HepG2 (cell line): Measurements from ENCODE around the gene DLX3. TPM values are rescaled to one million over a fixed set of nuclear protein-coding genes. Genes with fewer than 3 reads are reported as not detected.

ENCODE experiments used
- ATAC-seq: fragments of 200-7000 bp; cut with Tn5 transposase; 3 replicates; pipeline ENCODE4 v1.9.1; 2020; ENCODE audit warnings: mild to moderate bottlenecking, moderate library complexity
- BruUV-seq: library from RNA; stranded (reverse); fragments of 400-500 nt; replicated peaks from 2 replicates; lab custom pipeline; 2021; lab: Mats Ljungman, UMichigan
- CTCF ChIA-PET: fragments of 300-600 bp; formaldehyde crosslinking; extraction: SDS; loops from one replicate; lab custom pipeline; 2021; ENCODE audit warnings: low total read pairs, inconsistent platforms, low intra/inter-chr PET ratio; lab: Yijun Ruan, JAX
- POLR2A ChIA-PET: fragments of 350-600 bp; sonication (Branson Sonifier 250); formaldehyde crosslinking; loops from one replicate; lab custom pipeline; 2020; ENCODE audit warnings: antibody characterized with exemption, inconsistent platforms; lab: Yijun Ruan, JAX
- DNase-seq: peaks from one replicate; pipeline ENCODE4 v3.0.0-alpha.2; 2015; ENCODE audit warnings: low spot score
- FAIRE-seq: peaks from 3 replicates; lab custom pipeline; 2011; peaks lifted over from hg19 to GRCh38; lab: Jason Lieb, UNC
- H2AFZ ChIP-seq: one replicate; pipeline ENCODE4 v1.6.1; 2011; ENCODE audit warnings: low read length, inconsistent platforms
- H3K27ac ChIP-seq: fragments of 300-600 bp; 3 replicates; pipeline ENCODE4 v1.8.0; 2011; ENCODE audit warnings: mixed run types, mild to moderate bottlenecking, mixed read lengths, low read length, inconsistent platforms; ENCODE audit not compliant: insufficient read depth; ENCODE audit errors: extremely low read length
- H3K27me3 ChIP-seq, 2 experiments: fragments of 200-600 bp in 1 of 2; 2 replicates in 1 of 2; 3 replicates in 1 of 2; pipeline versions ENCODE4 v1.6.0 to v1.8.0; 2011; ENCODE audit warnings: low read length in 2 of 2, mild to moderate bottlenecking in 2 of 2, moderate library complexity in 2 of 2, inconsistent platforms in 1 of 2; ENCODE audit not compliant: insufficient read depth in 2 of 2, control insufficient read depth in 1 of 2
- H3K36me3 ChIP-seq, 2 experiments: fragments of 200-600 bp in 1 of 2; replicated peaks in 1 of 2; 2 replicates in 1 of 2; 3 replicates in 1 of 2; pipeline versions ENCODE4 v1.5.1 to v1.8.0; 2011; ENCODE audit warnings: low read length in 2 of 2, inconsistent platforms in 1 of 2; ENCODE audit not compliant: insufficient read depth in 2 of 2, control insufficient read depth in 1 of 2
- H3K4me1 ChIP-seq: 2 replicates; pipeline ENCODE4 v1.5.1; 2012; ENCODE audit warnings: low read length, inconsistent platforms; ENCODE audit not compliant: insufficient read depth
- H3K4me2 ChIP-seq: 2 replicates; pipeline ENCODE4 v1.6.0; 2011; ENCODE audit warnings: low read depth, low read length, inconsistent platforms
- H3K4me3 ChIP-seq, 3 experiments: fragments of 200-600 bp in 1 of 3; sonication (generic), shearing (Covaris generic) in 1 of 3; replicated peaks in 1 of 3; 2 replicates each; pipeline ENCODE4 v1.5.1; 2011 to 2016; ENCODE audit warnings: low read length in 3 of 3, inconsistent platforms in 2 of 3, low read depth in 2 of 3, mild to moderate bottlenecking in 2 of 3, control low read depth in 1 of 3, mixed read lengths in 1 of 3; ENCODE audit not compliant: insufficient read depth in 1 of 3
- H3K79me2 ChIP-seq: one replicate; pipeline ENCODE4 v1.6.1; 2011; ENCODE audit warnings: low read length, inconsistent platforms; ENCODE audit not compliant: insufficient read depth
- H3K9ac ChIP-seq: 2 replicates; pipeline ENCODE4 v1.6.0; 2011; ENCODE audit warnings: mild to moderate bottlenecking, low read depth, low read length, inconsistent platforms; ENCODE audit not compliant: insufficient read depth
- H3K9me3 ChIP-seq: 2 replicates; pipeline ENCODE4 v1.5.1; 2012; ENCODE audit warnings: mild to moderate bottlenecking, low read length
- H4K20me1 ChIP-seq: 2 replicates; pipeline ENCODE4 v1.6.0; 2011; ENCODE audit warnings: inconsistent platforms, mild to moderate bottlenecking, low read length, moderate library complexity; ENCODE audit not compliant: insufficient read depth
- ATAD3A ChIP-seq: sonication (generic); formaldehyde crosslinking; IDR thresholded peaks from 2 replicates; pipeline ENCODE4 v1.4.0; 2020; ENCODE audit warnings: missing genetic modification reagents
- BRD4 ChIP-seq: sonication (generic); formaldehyde crosslinking; IDR thresholded peaks from 2 replicates; pipeline ENCODE4 v1.4.0; 2020; ENCODE audit warnings: missing genetic modification reagents
- CBX2 ChIP-seq, 2 experiments: fragments of 200-600 bp in 1 of 2; sonication (generic); formaldehyde crosslinking in 1 of 2; IDR thresholded peaks; 2 replicates each; pipeline versions ENCODE4 v1.7.0 to v1.8.1; 2018 to 2022; ENCODE audit warnings: low read depth in 2 of 2, low read length in 1 of 2, mild to moderate bottlenecking in 1 of 2, missing genetic modification reagents in 1 of 2
- PTBP1 ChIP-seq: fragments of 200-400 bp; formaldehyde crosslinking; IDR thresholded peaks from 2 replicates; pipeline ENCODE4 v1.6.1; 2018; ENCODE audit warnings: low read length, low read depth; ENCODE audit not compliant: poor library complexity, severe bottlenecking
- SP140L ChIP-seq: sonication (generic); formaldehyde crosslinking; IDR thresholded peaks from 2 replicates; pipeline ENCODE4 v1.4.0; 2020; ENCODE audit warnings: missing genetic modification reagents, borderline replicate concordance
- TAF15 ChIP-seq: fragments of 200-400 bp; formaldehyde crosslinking; IDR thresholded peaks from one replicate; pipeline ENCODE4 v1.6.1; 2018; ENCODE audit warnings: mild to moderate bottlenecking, low read depth, low read length; ENCODE audit not compliant: poor library complexity, severe bottlenecking
- TOPORS ChIP-seq: sonication (generic); formaldehyde crosslinking; IDR thresholded peaks from 2 replicates; pipeline ENCODE4 v1.8.0; 2023; ENCODE audit warnings: mild to moderate bottlenecking, missing genetic modification reagents
- ZFY ChIP-seq: sonication (generic); formaldehyde crosslinking; IDR thresholded peaks from 2 replicates; pipeline ENCODE4 v1.4.0; 2020; ENCODE audit warnings: missing genetic modification reagents
- ZNF17 ChIP-seq: sonication (generic); formaldehyde crosslinking; IDR thresholded peaks from 2 replicates; pipeline ENCODE4 v1.5.0; 2020; ENCODE audit warnings: mild to moderate bottlenecking, missing genetic modification reagents
- ZNF24 ChIP-seq: fragments of 450-650 bp; IDR thresholded peaks from 2 replicates; pipeline ENCODE4 v1.6.1; 2017; ENCODE audit warnings: antibody characterized with exemption, mild to moderate bottlenecking
- ZNF292 ChIP-seq: sonication (generic); formaldehyde crosslinking; IDR thresholded peaks from 2 replicates; pipeline ENCODE4 v1.8.1; 2022; ENCODE audit warnings: mild to moderate bottlenecking, low read depth, missing genetic modification reagents, borderline replicate concordance
- ZNF441 ChIP-seq: sonication (generic); formaldehyde crosslinking; IDR thresholded peaks from 2 replicates; pipeline ENCODE4 v1.7.0; 2021; ENCODE audit warnings: missing genetic modification reagents, borderline replicate concordance
- ZNF451 ChIP-seq: sonication (generic); formaldehyde crosslinking; IDR thresholded peaks from 2 replicates; pipeline ENCODE4 v1.5.0; 2020; ENCODE audit warnings: mild to moderate bottlenecking, missing genetic modification reagents
- ZNF558 ChIP-seq: sonication (generic); formaldehyde crosslinking; IDR thresholded peaks from 2 replicates; pipeline ENCODE4 v1.9.0; 2022; ENCODE audit warnings: mild to moderate bottlenecking, missing genetic modification reagents, borderline replicate concordance
- WGBS: methylation state at CpG from one replicate; pipeline ENCODE4 v1.1.6; 2017; ENCODE audit warnings: low lambda C conversion rate; 5-methylcytosine and 5-hydroxymethylcytosine counted together
- in situ Hi-C: cut with HindIII; loops from 2 replicates; pipeline ENCODE4 v1.10.0; 2017; ENCODE audit warnings: low pct_unique_long_range_greater_than_20kb; ENCODE audit not compliant: extremely low pct_ligation_motif_present
- intact Hi-C: fragments of 100-400 bp; cut with micrococcal nuclease; formaldehyde crosslinking; loops from one replicate; pipeline ENCODE4 v1.10.0; 2022; ENCODE audit not compliant: unreplicated experiment
- polyA plus RNA-seq, 8 experiments: library from polyadenylated mRNA; depleted of rRNA in 3 of 8; stranded (reverse) in 7 of 8; unstranded in 1 of 8; fragments of >200 nt; fragmentation: Illumina TruSeq in 4 of 8; extraction: Trizol in 4 of 8; gene quantifications; 2 replicates each; pipeline versions ENCODE4 v1.2.1 to v1.2.3, GENCODE V29; 2011 to 2016; ENCODE audit warnings: low read depth in 4 of 8, missing spikeins in 1 of 8, mixed read lengths in 1 of 8; ENCODE audit not compliant: insufficient read depth in 1 of 8
- total RNA-seq, 5 experiments: library from RNA; depleted of rRNA; stranded (reverse); fragments of >200 nt; fragmentation: Illumina TruSeq; extraction: Trizol; gene quantifications; 2 replicates each; pipeline ENCODE4 v1.2.3, GENCODE V29; 2016; ENCODE audit warnings: low read depth in 1 of 5
- TF ChIP-seq, protein P1 (sequence below): sonication (generic); formaldehyde crosslinking; IDR thresholded peaks from 2 replicates; pipeline ENCODE4 v1.4.0; 2020; ENCODE audit warnings: missing genetic modification reagents
- TF ChIP-seq, protein P2 (sequence below): sonication (generic); formaldehyde crosslinking; IDR thresholded peaks from 2 replicates; pipeline ENCODE4 v1.4.0; 2020; ENCODE audit warnings: mild to moderate bottlenecking, missing genetic modification reagents
- TF ChIP-seq, protein P3 (sequence below): sonication (generic); formaldehyde crosslinking; IDR thresholded peaks from 2 replicates; pipeline ENCODE4 v1.4.0; 2020; ENCODE audit warnings: mild to moderate bottlenecking, missing genetic modification reagents

DLX3 gene
- total and polyA plus RNA-seq, 2 of the 13 experiments (the other 11 are each of a cell fraction or from before 2014, with no cell fraction given), result 0.03 TPM; not detected in 1

DNA sequence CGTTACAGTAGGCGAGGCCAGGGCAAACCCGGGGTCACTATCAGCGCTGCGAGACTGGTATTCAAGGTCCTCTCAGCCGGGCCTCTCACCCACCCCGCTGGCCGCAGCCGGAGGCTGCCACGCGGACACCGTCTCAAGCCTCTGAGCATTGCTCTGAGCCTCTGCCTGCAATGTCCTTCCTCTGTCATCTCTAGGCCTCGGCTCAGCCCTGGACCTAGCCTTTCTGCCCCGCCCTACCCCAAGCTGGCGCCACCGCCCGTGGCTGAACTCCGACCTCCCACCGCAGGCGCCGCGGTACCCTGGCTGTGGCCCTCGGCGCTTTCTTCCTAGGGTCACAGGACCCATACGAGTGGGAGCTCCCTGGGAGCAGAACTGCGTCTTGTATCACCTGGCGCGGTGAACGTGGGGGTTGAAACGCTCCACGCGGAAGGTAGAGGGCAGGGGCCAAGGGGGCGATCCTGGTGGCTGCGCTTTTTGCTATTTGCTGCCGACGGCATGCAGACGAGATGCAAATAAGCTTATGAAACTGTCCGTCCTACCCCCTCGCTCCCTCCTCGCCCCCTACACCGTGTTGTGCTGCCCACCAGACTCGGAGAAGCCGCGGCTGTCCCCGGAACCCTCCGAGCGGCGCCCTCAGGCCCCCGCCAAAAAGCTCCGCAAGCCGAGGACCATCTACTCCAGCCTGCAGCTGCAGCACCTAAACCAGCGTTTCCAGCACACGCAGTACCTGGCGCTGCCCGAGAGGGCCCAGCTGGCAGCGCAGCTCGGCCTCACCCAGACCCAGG lies 22.3 kb downstream of the DLX3 start (continued):
- TF ChIP-seq, protein P1, sequence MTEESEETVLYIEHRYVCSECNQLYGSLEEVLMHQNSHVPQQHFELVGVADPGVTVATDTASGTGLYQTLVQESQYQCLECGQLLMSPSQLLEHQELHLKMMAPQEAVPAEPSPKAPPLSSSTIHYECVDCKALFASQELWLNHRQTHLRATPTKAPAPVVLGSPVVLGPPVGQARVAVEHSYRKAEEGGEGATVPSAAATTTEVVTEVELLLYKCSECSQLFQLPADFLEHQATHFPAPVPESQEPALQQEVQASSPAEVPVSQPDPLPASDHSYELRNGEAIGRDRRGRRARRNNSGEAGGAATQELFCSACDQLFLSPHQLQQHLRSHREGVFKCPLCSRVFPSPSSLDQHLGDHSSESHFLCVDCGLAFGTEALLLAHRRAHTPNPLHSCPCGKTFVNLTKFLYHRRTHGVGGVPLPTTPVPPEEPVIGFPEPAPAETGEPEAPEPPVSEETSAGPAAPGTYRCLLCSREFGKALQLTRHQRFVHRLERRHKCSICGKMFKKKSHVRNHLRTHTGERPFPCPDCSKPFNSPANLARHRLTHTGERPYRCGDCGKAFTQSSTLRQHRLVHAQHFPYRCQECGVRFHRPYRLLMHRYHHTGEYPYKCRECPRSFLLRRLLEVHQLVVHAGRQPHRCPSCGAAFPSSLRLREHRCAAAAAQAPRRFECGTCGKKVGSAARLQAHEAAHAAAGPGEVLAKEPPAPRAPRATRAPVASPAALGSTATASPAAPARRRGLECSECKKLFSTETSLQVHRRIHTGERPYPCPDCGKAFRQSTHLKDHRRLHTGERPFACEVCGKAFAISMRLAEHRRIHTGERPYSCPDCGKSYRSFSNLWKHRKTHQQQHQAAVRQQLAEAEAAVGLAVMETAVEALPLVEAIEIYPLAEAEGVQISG (CRISPR knock-in tag), result 0 out of 2 replicates have a peak, but pooled peaks have one; percentile 12
- TF ChIP-seq ZNF451 (CRISPR knock-in tag), result 0 out of 2 replicates have a peak, but pooled peaks have one; percentile 39

DNA sequence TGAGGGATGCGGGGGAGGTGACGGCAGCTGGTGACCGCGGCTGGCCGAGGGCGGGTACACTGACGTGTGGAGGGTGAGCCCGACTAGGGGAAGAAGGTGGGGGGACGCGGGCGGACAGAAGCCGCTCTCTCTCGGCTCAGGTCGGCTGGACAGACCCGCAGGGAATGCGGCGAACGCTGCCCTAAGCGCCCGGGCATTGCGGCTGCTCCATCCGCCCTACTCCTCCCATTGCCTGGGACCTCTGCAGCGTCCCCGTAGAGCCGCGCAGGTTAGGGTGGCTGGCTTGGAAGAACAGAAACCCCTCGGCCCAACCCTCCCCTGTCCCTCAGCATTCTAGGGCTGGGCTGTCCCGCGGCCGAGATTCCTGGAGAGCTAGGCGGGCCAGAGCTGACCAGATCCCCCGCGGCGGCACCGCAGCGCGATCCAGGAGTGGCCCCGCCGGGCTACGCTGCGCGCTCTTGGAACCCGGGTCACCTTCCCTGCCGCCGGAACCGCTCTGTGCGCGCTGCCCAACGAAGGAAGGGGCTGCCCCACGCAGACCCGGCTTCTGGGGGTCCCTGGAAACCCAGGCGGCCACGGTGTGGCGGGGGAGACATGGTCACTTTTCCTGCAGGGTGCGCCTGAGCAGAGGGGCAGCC lies 23.1 kb downstream of the DLX3 start:
- no peaks in the 10 kb centered on the region for H3K79me2 ChIP-seq
- in situ Hi-C loops (no loop called here), intact Hi-C loops (no loop called here)
- peaks cover 40% of the 10 kb centered on the region for H3K4me1 ChIP-seq
- H3K9ac ChIP-seq, result peak overlapping the region; percentile 7; the same call in 1 of the 2 replicates
- BruUV-seq, result no TSS peak
- FAIRE-seq (no peak), DNase-seq (no peak), ATAC-seq (peak; percentile 26)
- H3K36me3 ChIP-seq, result no peaks in the 10 kb centered on the region
- peaks cover 4% of the 10 kb centered on the region; the same call in 1 of the 2 replicates for H4K20me1 ChIP-seq
- peaks cover 40 to 96% of the 10 kb centered on the region in 2 experiments for H3K27me3 ChIP-seq
- WGBS, result 6% methylated on average over 21 of the region's 55 CpGs
- peak overlapping the region; percentile 78 for H3K4me2 ChIP-seq
- peak overlapping the region; percentile 22 to 68 (median 33); a peak in 3 of 6 replicates for H3K4me3 ChIP-seq
- POLR2A ChIA-PET, result no interaction called here
- H3K27ac ChIP-seq, result no peak overlapping the region
- CTCF ChIA-PET, result no interaction called here
- no peak overlapping the region for H2AFZ ChIP-seq
- no peaks in the 10 kb centered on the region for H3K9me3 ChIP-seq
- TF ChIP-seq, protein P2, sequence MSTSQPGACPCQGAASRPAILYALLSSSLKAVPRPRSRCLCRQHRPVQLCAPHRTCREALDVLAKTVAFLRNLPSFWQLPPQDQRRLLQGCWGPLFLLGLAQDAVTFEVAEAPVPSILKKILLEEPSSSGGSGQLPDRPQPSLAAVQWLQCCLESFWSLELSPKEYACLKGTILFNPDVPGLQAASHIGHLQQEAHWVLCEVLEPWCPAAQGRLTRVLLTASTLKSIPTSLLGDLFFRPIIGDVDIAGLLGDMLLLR (CRISPR knock-in tag), result no peak
- no peak for TF ChIP-seq ZNF17 (CRISPR knock-in tag)
- no peak for TF ChIP-seq ZFY (CRISPR knock-in tag)
- TF ChIP-seq ATAD3A (CRISPR knock-in tag), result no peak
- 0 out of 2 replicates have a peak, but pooled peaks have one; percentile 56 for TF ChIP-seq CBX2 (IDR thresholded peaks at IDR 0.05; ENCODE audit: low read depth, low read length)
- TF ChIP-seq CBX2 (CRISPR knock-in tag; IDR thresholded peaks at IDR 0.05; ENCODE audit: low read depth), result no peak
- TF ChIP-seq PTBP1, result no peak
- peak; percentile 30; the same call in 1 of the 2 replicates for TF ChIP-seq ZNF292
- no peak for TF ChIP-seq BRD4 (CRISPR knock-in tag)
- no peak for TF ChIP-seq ZNF24
- no peak for TF ChIP-seq TOPORS (CRISPR knock-in tag)
- TF ChIP-seq SP140L (CRISPR knock-in tag), result no peak
- no peak for TF ChIP-seq ZNF441 (CRISPR knock-in tag)
- TF ChIP-seq, protein P3, sequence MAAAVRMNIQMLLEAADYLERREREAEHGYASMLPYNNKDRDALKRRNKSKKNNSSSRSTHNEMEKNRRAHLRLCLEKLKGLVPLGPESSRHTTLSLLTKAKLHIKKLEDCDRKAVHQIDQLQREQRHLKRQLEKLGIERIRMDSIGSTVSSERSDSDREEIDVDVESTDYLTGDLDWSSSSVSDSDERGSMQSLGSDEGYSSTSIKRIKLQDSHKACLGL (CRISPR knock-in tag), result no peak
- TF ChIP-seq ZNF558, result peak; percentile 60; the same call in 1 of the 2 replicates
- peak; percentile 13 for TF ChIP-seq TAF15
